DOHH2 (cell line): ENCODE data around the gene SUGCT.

Experiments
- H3F3A ChIP-seq: fragments of 200-600 bp; sonication (generic), shearing (Covaris generic); 2 replicates; pipeline ENCODE4 v1.6.0; 2016; ENCODE audit warnings: antibody characterized with exemption, mild to moderate bottlenecking; ENCODE audit not compliant: control insufficient read depth, insufficient read depth
- H3K27ac ChIP-seq: fragments of 200-600 bp; sonication (generic); 2 replicates; pipeline ENCODE4 v1.5.1; 2014; ENCODE audit warnings: low read depth, mild to moderate bottlenecking, low read length, moderate library complexity
- H3K27me3 ChIP-seq: fragments of 200-600 bp; sonication (generic); 2 replicates; pipeline ENCODE4 v1.6.1; 2014; ENCODE audit warnings: mild to moderate bottlenecking, low read length, mixed read lengths; ENCODE audit not compliant: control insufficient read depth
- H3K36me3 ChIP-seq: fragments of 200-600 bp; sonication (generic); 2 replicates; pipeline ENCODE4 v1.6.1; 2014; ENCODE audit warnings: mild to moderate bottlenecking, low read length, moderate library complexity, mixed read lengths; ENCODE audit not compliant: control insufficient read depth
- H3K4me1 ChIP-seq: fragments of 200-600 bp; sonication (generic); 2 replicates; pipeline ENCODE4 v1.6.1; 2014; ENCODE audit warnings: mild to moderate bottlenecking, low read length, mixed read lengths; ENCODE audit not compliant: control insufficient read depth
- H3K4me2 ChIP-seq: fragments of 200-600 bp; sonication (generic); 2 replicates; pipeline ENCODE4 v1.6.0; 2014; ENCODE audit warnings: mild to moderate bottlenecking, low read length, moderate library complexity
- H3K4me3 ChIP-seq: fragments of 200-600 bp; sonication (generic); 2 replicates; pipeline ENCODE4 v1.5.1; 2014; ENCODE audit warnings: mild to moderate bottlenecking, low read length, mixed read lengths
- H3K79me2 ChIP-seq: fragments of 200-600 bp; sonication (generic); 2 replicates; pipeline ENCODE4 v1.6.1; 2014; ENCODE audit warnings: mild to moderate bottlenecking, low read length, mixed read lengths; ENCODE audit not compliant: control insufficient read depth
- H3K9me2 ChIP-seq: fragments of 200-600 bp; sonication (generic); replicated peaks from 2 replicates; pipeline ENCODE4 v1.6.1; 2014; ENCODE audit warnings: mild to moderate bottlenecking, low read length, mixed read lengths; ENCODE audit not compliant: control insufficient read depth
- H3K9me3 ChIP-seq: fragments of 200-600 bp; sonication (generic); 2 replicates; pipeline ENCODE4 v1.6.1; 2014; ENCODE audit warnings: antibody characterized with exemption, low read length, mixed read lengths; ENCODE audit not compliant: control insufficient read depth, insufficient read depth
- H4K20me1 ChIP-seq: fragments of 200-600 bp; sonication (generic); 2 replicates; pipeline ENCODE4 v1.6.0; 2014; ENCODE audit warnings: low read depth, mild to moderate bottlenecking, antibody characterized with exemption, low read length, moderate library complexity; ENCODE audit not compliant: control insufficient read depth, insufficient read depth
- CTCF ChIP-seq: fragments of 200-600 bp; sonication (generic); IDR thresholded peaks from one replicate; pipeline ENCODE4 v1.5.1; 2014; ENCODE audit warnings: antibody characterized with exemption, mild to moderate bottlenecking, low read depth, low read length; ENCODE audit not compliant: poor library complexity, severe bottlenecking
- EZH2phosphoT487 ChIP-seq: fragments of 200-600 bp; sonication (generic); IDR thresholded peaks from 2 replicates; pipeline ENCODE4 v1.6.1; 2017; ENCODE audit warnings: borderline replicate concordance, mild to moderate bottlenecking, antibody characterized with exemption, low read length, moderate library complexity, mixed read lengths

Gene SUGCT

GRCh38 chr7:40709062-40709964 lies 574.5 kb downstream of the SUGCT start:
- Histone ChIP-seq H3K4me2 (no peak overlapping the region), H3K27me3 (no peaks in the 10 kb centered on the region), H3K36me3 (no peaks in the 10 kb centered on the region), H3F3A (no peaks in the 10 kb centered on the region), H3K27ac (no peak overlapping the region), H3K4me1 (no peaks in the 10 kb centered on the region; the same call in 1 of the 2 replicates), H3K9me3 (no peaks in the 10 kb centered on the region), H3K9me2 (no peaks in the 10 kb centered on the region), H3K4me3 (no peak overlapping the region), H4K20me1 (no peaks in the 10 kb centered on the region), H3K79me2 (no peaks in the 10 kb centered on the region)
- TF ChIP-seq CTCF = no peak
- no peak for TF ChIP-seq EZH2phosphoT487

- H3K27me3 ChIP-seq = no peaks in the 10 kb centered on the region
- no peaks in the 10 kb centered on the region for H3K4me1 ChIP-seq
- H3K9me3 ChIP-seq = 0 out of 2 replicates have a peak, but pooled peaks cover 4% of the 10 kb centered on the region
- no peaks in the 10 kb centered on the region for H3F3A ChIP-seq
- no peak overlapping the region for H3K4me3 ChIP-seq
- H3K4me2 ChIP-seq = no peak overlapping the region
- H4K20me1 ChIP-seq = no peaks in the 10 kb centered on the region
- H3K9me2 ChIP-seq = no peaks in the 10 kb centered on the region
- no peaks in the 10 kb centered on the region for H3K79me2 ChIP-seq
- TF ChIP-seq CTCF = no peak
- no peak for TF ChIP-seq EZH2phosphoT487
- no peaks in the 10 kb centered on the region for H3K36me3 ChIP-seq
- H3K27ac ChIP-seq = no peak overlapping the region
Measured at GRCh38 chr7:40711706-40712105, 576.9 kb downstream of the SUGCT start.

GRCh38 chr7:40714363-40715052 lies 579.7 kb downstream of the SUGCT start:
- H3K27me3 ChIP-seq = no peaks in the 10 kb centered on the region
- H3F3A ChIP-seq = no peaks in the 10 kb centered on the region
- no peak overlapping the region for H3K4me3 ChIP-seq
- no peak overlapping the region for H3K27ac ChIP-seq
- no peak overlapping the region for H3K4me2 ChIP-seq
- no peaks in the 10 kb centered on the region for H3K79me2 ChIP-seq
- TF ChIP-seq EZH2phosphoT487 = no peak
- no peak for TF ChIP-seq CTCF
- peaks cover 9% of the 10 kb centered on the region for H3K4me1 ChIP-seq
- 0 out of 2 replicates have a peak, but pooled peaks cover 4% of the 10 kb centered on the region for H3K9me3 ChIP-seq
- no peaks in the 10 kb centered on the region for H3K36me3 ChIP-seq
- H3K9me2 ChIP-seq = no peaks in the 10 kb centered on the region
- H4K20me1 ChIP-seq = no peaks in the 10 kb centered on the region
